Measurements from ENCODE around the gene PRR33. TPM values are rescaled to one million over a fixed set of nuclear protein-coding genes. Genes with fewer than 3 reads are reported as not detected.

PRR33 gene
- total and polyA plus RNA-seq, 4 experiments from 2014 or later: 0.18 TPM; not detected in 3

- intact Hi-C loops (cut with micrococcal nuclease): no loop called here
- Mint-ChIP-seq H3K9me3 (no peaks in the 10 kb centered on the region), H3K36me3 (no peaks in the 10 kb centered on the region), H3K4me1 (peaks cover 4 to 8% (median 5%) of the 10 kb centered on the region in 4 donors), H3K27me3 (peaks cover 2% of the 10 kb centered on the region in 2 donors), H3K27ac (peak overlapping the region in 1 of 7 donors; percentile 9), H3K4me3 (no peak overlapping the region)
- Histone ChIP-seq H3K4me3 (ENCODE audit: low read length in 2 of 2) (no peak overlapping the region), H3K9me3 (ENCODE audit: control insufficient read depth in 1 of 2, low read length in 2 of 2) (no peaks in the 10 kb centered on the region), H3K4me1 (ENCODE audit: insufficient read depth, low read length) (no peaks in the 10 kb centered on the region), H3K36me3 (ENCODE audit: insufficient read depth, low read length) (no peaks in the 10 kb centered on the region), H3K27ac (ENCODE audit: low read depth, low read length) (no peak overlapping the region), H3K27me3 (ENCODE audit: insufficient read depth, low read length) (no peaks in the 10 kb centered on the region)
- ChIA-PET POLR2A (ENCODE audit: partially characterized antibody) (no interaction called here), CTCF (ENCODE audit: partially characterized antibody) (interaction anchor here (0.7 kb wide), 1 partner anchor 25 kb away, joined by 3 read pairs; no protein-coding TSS in a partner anchor)
- no peak for DNase-seq
Measured at GRCh38 chr11:1931341-1932104, 39.8 kb upstream of the PRR33 start.

DNA sequence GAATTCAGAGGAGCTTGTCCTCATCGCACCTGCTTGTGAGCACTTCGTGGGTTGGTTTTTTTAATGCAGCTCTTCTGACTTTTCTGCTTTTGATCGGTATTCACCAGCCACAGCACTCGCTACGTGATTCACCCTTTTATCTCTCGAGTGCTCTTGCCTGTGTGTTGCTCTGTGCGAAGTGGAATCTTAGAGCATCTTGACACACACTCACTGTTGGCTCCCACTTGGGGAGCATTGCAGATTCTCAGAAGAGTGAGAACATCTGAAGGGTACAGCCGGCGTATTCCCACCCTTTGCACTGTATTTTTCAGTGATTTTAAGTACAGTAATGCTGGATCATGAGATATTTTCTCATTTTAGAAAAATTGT lies 38.8 kb upstream of the PRR33 start:
- Mint-ChIP-seq H3K9me3 (no peaks in the 10 kb centered on the region), H3K27me3 (peaks cover 2% of the 10 kb centered on the region in 2 donors), H3K4me1 (peaks cover 4 to 8% (median 5%) of the 10 kb centered on the region in 4 donors), H3K4me3 (no peak overlapping the region), H3K36me3 (no peaks in the 10 kb centered on the region), H3K27ac (peak overlapping the region in 2 of 7 donors; percentile 57 to 73)
- Histone ChIP-seq H3K4me1 (ENCODE audit: insufficient read depth, low read length) (no peaks in the 10 kb centered on the region), H3K9me3 (ENCODE audit: control insufficient read depth in 1 of 2, low read length in 2 of 2) (no peaks in the 10 kb centered on the region), H3K4me3 (ENCODE audit: low read length in 2 of 2) (no peak overlapping the region), H3K27me3 (ENCODE audit: insufficient read depth, low read length) (no peaks in the 10 kb centered on the region), H3K27ac (ENCODE audit: low read depth, low read length) (no peak overlapping the region), H3K36me3 (ENCODE audit: insufficient read depth, low read length) (no peaks in the 10 kb centered on the region)
- POLR2A ChIA-PET (ENCODE audit: partially characterized antibody): interaction anchor here (1.0 kb wide), 1 partner anchor 13 kb away, joined by 3 read pairs; no protein-coding TSS in a partner anchor
- DNase-seq: peak in 1 of 5 donors; percentile 8
- CTCF ChIA-PET (ENCODE audit: partially characterized antibody): no interaction called here
- intact Hi-C loops (cut with micrococcal nuclease): no loop called here

DNA sequence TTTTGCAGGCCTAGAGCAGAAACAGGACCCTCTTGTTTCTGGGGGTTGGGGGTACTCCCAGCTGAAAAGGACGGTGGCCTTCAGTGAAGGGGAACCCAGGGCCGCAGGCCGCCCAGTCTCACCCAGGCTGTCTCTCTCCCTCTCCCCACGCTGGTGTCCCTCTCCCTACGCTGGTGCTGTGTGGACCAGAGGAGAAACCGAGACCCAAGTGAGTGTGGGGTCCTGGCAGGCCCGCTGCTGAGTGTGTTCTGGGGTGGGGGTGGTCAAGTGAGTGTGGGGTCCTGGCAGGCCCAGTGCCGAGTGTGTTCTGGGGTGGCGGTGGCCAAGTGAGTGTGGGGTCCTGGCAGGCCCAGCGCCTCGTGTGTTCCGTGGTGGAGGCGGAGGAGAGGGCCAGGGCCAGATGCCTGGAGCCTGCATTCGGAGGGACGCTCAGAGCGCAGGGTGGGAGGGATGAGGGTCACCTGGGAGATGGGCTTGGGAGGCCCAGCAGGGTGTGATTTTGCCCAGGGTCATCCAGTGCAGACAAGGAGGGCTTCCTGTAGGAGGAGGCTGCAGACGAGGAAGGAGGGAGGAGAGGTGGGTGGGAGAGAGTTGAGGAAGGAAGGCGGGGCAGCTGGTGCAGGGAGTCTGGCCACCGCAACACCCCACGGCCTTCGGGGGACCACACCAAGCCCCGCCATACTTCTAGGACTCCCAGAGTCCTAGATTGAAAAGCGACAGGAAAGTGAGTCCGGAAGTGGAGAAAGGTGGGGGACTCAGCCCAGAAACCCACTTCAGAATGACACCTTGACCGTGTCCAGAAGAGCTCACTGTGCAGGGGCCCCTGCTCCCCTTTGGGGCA lies 38.1 kb upstream of the PRR33 start:
- H3K9me3 ChIP-seq (ENCODE audit: control insufficient read depth in 1 of 2, low read length in 2 of 2): no peaks in the 10 kb centered on the region
- peaks cover 4 to 8% (median 5%) of the 10 kb centered on the region in 4 donors for H3K4me1 Mint-ChIP-seq
- no peak overlapping the region for H3K4me3 Mint-ChIP-seq
- H3K27me3 Mint-ChIP-seq: peaks cover 2% of the 10 kb centered on the region in 2 donors
- no peaks in the 10 kb centered on the region for H3K4me1 ChIP-seq (ENCODE audit: insufficient read depth, low read length)
- CTCF ChIA-PET (ENCODE audit: partially characterized antibody): no interaction called here
- H3K9me3 Mint-ChIP-seq: no peaks in the 10 kb centered on the region
- intact Hi-C loops (cut with micrococcal nuclease): no loop called here
- H3K27ac ChIP-seq (ENCODE audit: low read depth, low read length): no peak overlapping the region
- no peaks in the 10 kb centered on the region for H3K36me3 ChIP-seq (ENCODE audit: insufficient read depth, low read length)
- no peak overlapping the region for H3K4me3 ChIP-seq (ENCODE audit: low read length in 2 of 2)
- H3K36me3 Mint-ChIP-seq: no peaks in the 10 kb centered on the region
- no peaks in the 10 kb centered on the region for H3K27me3 ChIP-seq (ENCODE audit: insufficient read depth, low read length)
- peak in 1 of 5 donors; percentile 28 for DNase-seq
- no peak overlapping the region for H3K27ac Mint-ChIP-seq
- POLR2A ChIA-PET (ENCODE audit: partially characterized antibody): interaction anchor here (1.0 kb wide), 1 partner anchor 12 kb away, joined by 3 read pairs; no protein-coding TSS in a partner anchor

GRCh38 chr11:1928891-1929541 lies 37.3 kb upstream of the PRR33 start:
- Mint-ChIP-seq H3K4me1 (peaks cover 4 to 8% (median 5%) of the 10 kb centered on the region in 4 donors), H3K27ac (no peak overlapping the region), H3K9me3 (no peaks in the 10 kb centered on the region), H3K27me3 (peaks cover 2% of the 10 kb centered on the region in 2 donors), H3K36me3 (no peaks in the 10 kb centered on the region), H3K4me3 (no peak overlapping the region)
- DNase-seq: peak in 1 of 5 donors; percentile 35
- Histone ChIP-seq H3K9me3 (ENCODE audit: control insufficient read depth in 1 of 2, low read length in 2 of 2) (no peaks in the 10 kb centered on the region), H3K27ac (ENCODE audit: low read depth, low read length) (no peak overlapping the region), H3K27me3 (ENCODE audit: insufficient read depth, low read length) (no peaks in the 10 kb centered on the region), H3K4me1 (ENCODE audit: insufficient read depth, low read length) (no peaks in the 10 kb centered on the region), H3K4me3 (ENCODE audit: low read length in 2 of 2) (no peak overlapping the region), H3K36me3 (ENCODE audit: insufficient read depth, low read length) (no peaks in the 10 kb centered on the region)
- intact Hi-C loops (cut with micrococcal nuclease): no loop called here
- POLR2A ChIA-PET (ENCODE audit: partially characterized antibody): no interaction called here
- CTCF ChIA-PET (ENCODE audit: partially characterized antibody): no interaction called here

GRCh38 chr11:1928470-1928890 lies 36.8 kb upstream of the PRR33 start:
- intact Hi-C loops (cut with micrococcal nuclease): no loop called here
- Mint-ChIP-seq H3K4me3 (no peak overlapping the region), H3K9me3 (no peaks in the 10 kb centered on the region), H3K4me1 (peaks cover 6 to 14% (median 11%) of the 10 kb centered on the region in 4 donors), H3K36me3 (no peaks in the 10 kb centered on the region), H3K27ac (no peak overlapping the region), H3K27me3 (peaks cover 2 to 6% of the 10 kb centered on the region in 2 donors)
- no peaks in the 10 kb centered on the region for H3K36me3 ChIP-seq (ENCODE audit: insufficient read depth, low read length)
- no peak overlapping the region for H3K27ac ChIP-seq (ENCODE audit: low read depth, low read length)
- peak in 1 of 5 donors; percentile 28 for DNase-seq
- no peaks in the 10 kb centered on the region for H3K4me1 ChIP-seq (ENCODE audit: insufficient read depth, low read length)
- ChIA-PET POLR2A (ENCODE audit: partially characterized antibody) (no interaction called here), CTCF (ENCODE audit: partially characterized antibody) (no interaction called here)
- H3K4me3 ChIP-seq (ENCODE audit: low read length in 2 of 2): no peak overlapping the region
- H3K27me3 ChIP-seq (ENCODE audit: insufficient read depth, low read length): no peaks in the 10 kb centered on the region
- no peaks in the 10 kb centered on the region for H3K9me3 ChIP-seq (ENCODE audit: control insufficient read depth in 1 of 2, low read length in 2 of 2)

- Mint-ChIP-seq H3K27ac (no peak overlapping the region), H3K27me3 (peaks cover 2 to 7% of the 10 kb centered on the region in 2 donors), H3K4me3 (no peak overlapping the region), H3K4me1 (peaks cover 6 to 14% (median 11%) of the 10 kb centered on the region in 4 donors), H3K36me3 (no peaks in the 10 kb centered on the region), H3K9me3 (no peaks in the 10 kb centered on the region)
- H3K4me1 ChIP-seq (ENCODE audit: insufficient read depth, low read length): no peaks in the 10 kb centered on the region
- POLR2A ChIA-PET (ENCODE audit: partially characterized antibody): no interaction called here
- CTCF ChIA-PET (ENCODE audit: partially characterized antibody): no interaction called here
- no peak for DNase-seq
- no peak overlapping the region for H3K4me3 ChIP-seq (ENCODE audit: low read length in 2 of 2)
- no peaks in the 10 kb centered on the region for H3K27me3 ChIP-seq (ENCODE audit: insufficient read depth, low read length)
- intact Hi-C loops (cut with micrococcal nuclease): no loop called here
- no peaks in the 10 kb centered on the region for H3K36me3 ChIP-seq (ENCODE audit: insufficient read depth, low read length)
- H3K9me3 ChIP-seq (ENCODE audit: control insufficient read depth in 1 of 2, low read length in 2 of 2): no peaks in the 10 kb centered on the region
- no peak overlapping the region for H3K27ac ChIP-seq (ENCODE audit: low read depth, low read length)
Measured at GRCh38 chr11:1927848-1928469, 36.3 kb upstream of the PRR33 start.

Data from CD4-positive, alpha-beta memory T cell (primary cell).